Daoy (cell line): Measurements from ENCODE around the gene UBR4. TPM values are rescaled to one million over a fixed set of nuclear protein-coding genes. Genes with fewer than 3 reads are reported as not detected.

Experiments used
- DNase-seq: peaks from one replicate; pipeline ENCODE4 v3.0.0-alpha.2; 2015; ENCODE audit warnings: low read depth
- total RNA-seq: library from RNA; depleted of rRNA; stranded (reverse); fragments of >200 nt; shearing (Covaris generic); gene quantifications from 2 replicates; pipeline ENCODE4 v1.2.3, GENCODE V29; 2014

Gene UBR4
- total RNA-seq, 1 experiment from 2014 or later, result 49.0 TPM

- DNase-seq, result no peak
Measured at GRCh38 chr1:19139711-19140110, 70.4 kb downstream of the UBR4 start.

GRCh38 chr1:19138958-19139581, 71.0 kb downstream of the UBR4 start:
- DNase-seq, result no peak

DNA sequence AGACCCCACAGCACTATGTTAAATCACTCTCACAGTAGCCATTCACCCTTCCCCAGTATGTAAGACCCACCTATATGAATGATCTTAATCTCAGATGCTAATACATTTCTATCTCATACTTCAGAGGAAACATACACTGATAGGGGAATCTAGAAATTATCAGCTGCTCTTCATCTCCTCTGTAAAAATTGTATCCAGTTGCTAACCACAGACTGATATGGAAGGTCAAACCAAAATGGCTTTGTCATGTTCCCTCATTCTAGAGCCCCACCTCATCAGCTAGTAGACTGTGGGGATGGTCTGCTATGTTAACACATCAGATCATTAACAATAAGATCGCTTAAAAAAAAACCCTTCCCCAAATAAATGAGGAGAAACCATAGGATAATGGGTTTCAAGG, 71.7 kb downstream of the UBR4 start:
- DNase-seq, result no peak

- DNase-seq, result no peak
Measured at GRCh38 chr1:19137158-19137557, 72.9 kb downstream of the UBR4 start.

DNA sequence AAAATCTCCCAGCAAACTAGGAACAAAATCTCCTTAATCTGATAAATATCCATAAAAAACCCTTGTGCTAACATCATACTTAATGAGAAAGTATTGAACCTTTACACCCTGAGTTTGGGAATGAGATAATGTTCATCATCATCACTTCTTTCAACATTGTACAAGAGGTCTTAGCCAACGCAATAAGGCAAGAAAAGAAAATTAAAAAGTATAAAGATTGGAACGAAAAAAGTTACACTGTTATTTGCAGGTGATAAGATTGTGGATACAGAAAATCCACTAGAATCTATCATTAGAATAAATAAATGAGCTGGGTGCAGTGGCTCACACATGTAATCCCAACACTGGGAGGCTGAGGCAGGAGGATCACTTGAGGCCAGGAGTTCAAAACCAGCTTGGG, 76.7 kb downstream of the UBR4 start:
- DNase-seq, result no peak

DNA sequence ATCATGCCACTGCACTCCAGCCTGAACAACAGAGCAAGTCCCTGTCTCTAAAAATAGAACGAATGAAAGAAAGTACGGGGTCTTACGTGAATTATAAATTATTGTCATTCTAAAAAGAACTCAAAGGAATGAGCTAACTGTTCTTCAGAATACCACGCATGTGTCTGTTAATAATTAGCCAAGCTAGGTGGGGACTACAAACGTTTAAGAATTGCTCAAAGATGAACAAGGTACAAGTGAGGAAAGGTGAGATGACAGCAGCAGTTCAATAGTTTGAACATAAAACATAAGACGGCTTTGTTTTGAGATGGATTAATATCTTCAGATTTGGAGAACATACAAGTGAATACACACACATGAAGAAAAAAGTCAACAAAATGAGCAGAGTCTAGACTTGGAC, 79.6 kb downstream of the UBR4 start:
- DNase-seq, result no peak

DNA sequence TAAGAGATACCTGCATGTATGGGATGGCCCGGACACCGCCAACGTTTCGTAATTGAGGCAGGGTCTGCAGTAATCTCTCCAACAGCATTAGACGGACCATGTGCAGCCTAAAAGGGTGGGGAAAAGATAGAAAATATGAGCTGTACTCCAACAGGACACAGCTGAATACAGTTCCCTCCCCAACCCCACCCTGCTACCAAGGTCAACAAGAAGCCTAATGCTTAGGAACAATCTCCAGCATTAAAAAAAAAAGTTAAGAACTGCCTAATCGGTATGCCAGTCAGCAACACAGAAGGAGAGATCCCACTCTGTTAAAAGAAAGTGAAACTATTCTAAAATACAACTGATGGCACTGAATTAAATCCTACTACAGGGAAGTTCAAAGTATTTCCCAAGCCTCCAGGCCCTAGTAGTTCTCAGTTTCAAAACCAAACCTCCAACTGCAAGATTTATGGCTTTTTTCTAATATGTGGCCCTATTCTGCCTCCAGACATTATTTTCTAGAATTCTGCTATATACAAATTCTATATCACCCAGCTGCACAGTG, 81.0 kb downstream of the UBR4 start:
- no peak for DNase-seq

DNA sequence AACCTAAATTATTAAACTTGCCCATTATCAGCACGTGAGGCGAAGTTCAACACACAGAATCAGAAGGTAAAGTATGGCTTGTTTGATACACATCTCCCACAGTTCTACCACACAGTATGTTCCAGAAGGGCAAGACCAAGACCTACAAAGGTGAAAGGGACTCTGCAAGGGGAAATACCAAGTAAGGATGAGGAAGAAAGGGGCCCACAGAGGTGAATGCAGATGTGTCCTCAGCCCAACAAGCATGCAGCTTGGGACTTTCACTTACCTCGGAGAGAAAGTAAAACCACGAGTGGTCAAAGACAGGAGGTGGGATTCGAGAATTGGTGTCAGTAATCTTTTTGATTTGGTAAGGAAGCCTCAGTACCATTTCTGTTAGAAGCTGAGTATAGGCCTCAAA, 85.8 kb downstream of the UBR4 start:
- DNase-seq, result no peak

- DNase-seq, result no peak
Measured at GRCh38 chr1:19123837-19124236, 86.2 kb downstream of the UBR4 start.

GRCh38 chr1:19122668-19123067, 87.4 kb downstream of the UBR4 start:
- DNase-seq, result peak; percentile 44

DNA sequence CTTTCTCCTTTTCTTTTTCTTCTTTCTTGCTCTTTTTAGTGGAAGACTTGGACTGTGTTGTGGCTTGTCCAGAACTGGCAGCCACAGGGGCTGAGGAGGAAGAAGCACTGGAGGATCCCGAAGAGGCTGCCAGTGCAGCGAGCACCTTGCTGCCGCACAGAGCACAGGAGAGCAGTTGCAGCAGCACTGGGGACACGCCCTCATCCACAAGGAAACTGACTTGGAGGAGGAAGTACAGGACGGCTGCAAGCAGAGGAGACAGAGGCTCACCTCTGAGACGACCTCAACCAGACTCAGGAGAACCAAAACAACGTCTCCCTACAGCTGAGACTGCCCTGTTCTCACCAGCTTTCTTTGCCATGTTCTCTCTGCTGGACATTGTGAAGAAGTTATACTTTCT, 88.9 kb downstream of the UBR4 start:
- DNase-seq, result no peak

DNA sequence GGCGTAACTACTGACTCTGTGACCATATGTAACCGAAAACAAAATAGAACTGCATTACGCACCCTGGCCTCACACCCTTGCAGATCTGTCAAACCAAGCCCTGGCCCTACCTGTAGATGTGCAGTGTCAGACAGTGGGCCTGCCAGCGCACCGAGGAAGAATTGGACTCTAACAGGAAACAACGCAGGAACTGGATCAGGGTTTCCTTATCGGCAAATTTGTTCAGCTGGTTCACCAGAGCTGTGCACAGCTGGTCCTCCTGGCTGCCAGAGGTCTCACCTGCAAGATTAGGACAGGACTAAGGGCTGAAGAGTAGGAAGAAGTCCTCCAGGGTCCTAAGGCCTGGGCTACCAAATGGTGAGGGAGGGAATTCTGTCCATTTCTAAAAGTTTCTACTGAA, 90.0 kb downstream of the UBR4 start:
- DNase-seq, result no peak

GRCh38 chr1:19115082-19115808, 94.8 kb downstream of the UBR4 start:
- DNase-seq, result no peak

DNA sequence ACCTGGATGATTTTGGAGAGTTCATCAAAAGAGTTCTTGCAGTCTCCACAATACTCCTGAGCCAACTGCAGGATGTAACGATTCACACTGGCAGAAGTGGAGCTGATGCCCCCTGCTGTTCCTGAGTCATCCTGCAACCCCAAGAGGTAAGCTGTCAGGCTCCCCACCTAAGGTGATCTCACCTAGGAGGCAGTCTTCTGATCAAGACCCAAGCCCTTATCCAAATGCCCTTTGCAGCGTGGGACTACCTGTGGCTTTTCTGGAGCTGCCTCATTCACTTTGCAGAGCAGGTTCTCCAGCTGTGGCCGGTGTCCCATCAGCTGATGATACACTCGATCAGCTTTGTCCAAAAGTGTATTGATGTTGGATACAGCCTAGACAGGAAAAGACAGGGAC, 96.4 kb downstream of the UBR4 start:
- DNase-seq, result peak; percentile 65

DNA sequence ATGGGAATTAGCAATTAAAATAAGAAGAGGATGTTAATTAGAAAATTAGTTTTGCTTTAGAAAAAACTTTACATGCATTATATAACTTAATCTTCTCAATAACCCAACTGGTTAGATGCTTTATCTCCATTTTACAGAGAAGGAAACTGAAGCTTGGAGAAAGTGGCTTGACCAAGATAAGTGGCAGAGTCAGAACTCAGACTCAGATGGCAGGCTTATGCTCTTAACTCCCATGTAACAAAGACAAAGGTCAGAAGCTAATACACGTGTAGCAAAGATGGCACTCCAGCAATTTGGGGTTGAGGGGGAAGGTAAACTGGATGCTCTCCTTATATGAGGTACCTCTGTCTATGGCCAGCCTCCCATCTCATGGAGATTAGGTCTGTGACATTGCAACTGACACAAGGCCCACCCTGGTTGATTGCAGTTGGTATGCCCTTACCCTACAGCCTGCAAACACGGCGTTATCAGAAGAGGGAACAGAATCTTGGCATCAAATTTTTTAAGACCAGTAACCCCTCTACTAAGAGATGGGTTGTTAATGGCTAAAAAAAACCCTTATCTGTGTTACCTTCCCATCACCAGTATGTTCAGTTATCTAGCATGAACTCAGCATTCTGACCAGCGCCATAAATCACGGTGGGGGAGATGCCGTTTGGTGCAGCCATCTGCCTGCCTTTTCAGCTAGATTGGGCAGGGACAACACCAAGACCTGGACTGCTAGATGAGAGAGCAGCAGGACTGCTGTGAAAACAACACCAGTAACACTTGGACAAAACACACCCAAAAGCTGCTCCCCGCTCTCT, 97.0 kb downstream of the UBR4 start:
- DNase-seq, result no peak

GRCh38 chr1:19110257-19110927, 99.7 kb downstream of the UBR4 start:
- no peak for DNase-seq

- DNase-seq, result no peak
Measured at GRCh38 chr1:19109545-19109944, 100.5 kb downstream of the UBR4 start.

DNA sequence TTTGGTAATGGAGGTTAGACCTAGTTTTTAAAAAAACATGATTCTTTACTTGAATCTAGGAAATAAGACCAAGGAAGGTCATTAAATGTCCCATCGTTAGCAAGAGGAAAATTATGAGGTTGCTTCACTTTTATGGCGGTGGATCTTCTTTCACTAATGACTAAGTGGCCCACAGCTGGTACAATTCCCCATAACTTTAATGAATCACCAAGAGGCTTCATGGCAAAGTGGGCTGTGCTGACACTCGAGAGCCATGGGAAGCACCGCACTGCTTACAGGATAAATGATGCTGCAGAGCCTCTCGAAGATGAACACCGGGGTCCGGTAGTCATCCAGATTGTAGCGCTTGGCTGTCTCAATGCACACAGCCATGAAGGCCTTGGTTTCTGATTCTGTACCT, 108.8 kb downstream of the UBR4 start:
- DNase-seq, result peak; percentile 26

GRCh38 chr1:19100028-19100427, 110.0 kb downstream of the UBR4 start:
- no peak for DNase-seq

DNA sequence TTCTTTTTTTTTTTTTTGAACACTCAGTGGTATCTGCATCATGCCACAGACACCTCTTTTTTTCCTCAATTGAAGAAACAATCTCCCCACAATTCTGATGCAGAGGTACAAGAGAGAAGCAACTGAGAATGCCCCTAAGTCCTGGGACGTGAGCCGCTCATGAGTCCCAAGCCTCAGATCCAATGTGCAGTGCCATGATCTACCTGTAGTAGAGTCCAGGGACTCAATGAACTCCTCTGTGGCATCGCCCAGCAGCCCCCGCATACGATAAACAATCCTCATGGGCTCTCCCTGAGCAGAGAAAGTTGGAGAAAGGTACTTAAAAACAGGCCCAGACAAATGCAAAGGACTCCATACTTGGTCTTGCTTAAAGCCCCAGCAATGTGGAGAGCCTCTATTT, 113.1 kb downstream of the UBR4 start:
- DNase-seq, result no peak

DNA sequence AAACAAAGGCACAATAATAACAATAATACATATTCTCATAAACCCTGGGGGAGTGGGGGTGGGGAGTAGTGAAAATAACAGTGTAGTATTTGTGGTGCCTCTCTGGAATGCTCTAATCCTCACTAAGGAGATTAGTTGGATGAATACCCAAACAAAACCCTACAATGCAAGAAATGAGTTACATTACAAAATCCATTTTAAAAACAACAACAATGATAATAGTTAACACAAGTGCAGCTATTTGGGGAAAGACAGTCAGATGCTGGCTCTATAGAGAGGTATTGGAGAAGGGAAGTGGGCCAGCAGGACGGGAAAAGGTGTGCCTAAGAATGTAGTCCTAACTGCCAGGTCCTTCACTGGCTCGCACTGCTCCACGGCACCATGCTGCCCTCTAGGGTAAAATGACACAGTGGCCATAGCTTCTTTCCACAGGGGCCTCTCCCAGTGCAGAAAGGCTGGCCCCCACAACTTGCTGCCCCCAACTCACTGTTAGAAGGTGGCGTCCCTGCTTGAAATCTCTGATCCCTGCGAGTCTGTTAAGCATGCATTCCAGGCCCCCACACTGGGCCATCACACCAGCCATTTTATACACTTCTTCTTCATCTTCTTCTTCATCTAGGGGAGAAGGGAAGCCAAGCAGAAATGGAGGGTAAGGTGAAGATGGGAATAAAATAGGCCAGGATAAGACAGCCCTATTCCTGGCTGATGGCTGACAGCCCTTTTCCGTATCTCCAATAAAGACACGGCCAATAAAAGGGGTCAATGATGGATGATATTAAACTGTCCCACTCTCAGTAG, 113.8 kb downstream of the UBR4 start:
- peak; percentile 50 for DNase-seq
